Right lung (tissue), 5 donors: ENCODE measurements around the gene RAP1GAP2. TPM values are rescaled to one million over a fixed set of nuclear protein-coding genes. Genes with fewer than 3 reads are reported as not detected.

Source experiments
- DNase-seq, 2 donors: peaks; one replicate each; pipeline ENCODE4 v3.0.0-alpha.2; 2013
- polyA plus RNA-seq, 5 donors: library from polyadenylated mRNA; unstranded; fragments of 120-200 nt; gene quantifications; one replicate each; pipeline versions ENCODE4 v1.2.1 to v1.2.3, GENCODE V29; 2013; ENCODE audit warnings: inconsistent platforms in 1 of 5, low replicate concordance in 1 of 5; ENCODE audit not compliant: insufficient read length in 5 of 5, insufficient read depth in 1 of 5

Gene RAP1GAP2
- polyA plus RNA-seq, 5 donors: 7.3 to 10.7 (median 8.7) TPM

- DNase-seq: no peak
Observed at GRCh38 chr17:2940352-2940751, 144.1 kb downstream of the RAP1GAP2 start.

- DNase-seq: no peak
Observed at GRCh38 chr17:2943981-2944380, 147.7 kb downstream of the RAP1GAP2 start.

DNA sequence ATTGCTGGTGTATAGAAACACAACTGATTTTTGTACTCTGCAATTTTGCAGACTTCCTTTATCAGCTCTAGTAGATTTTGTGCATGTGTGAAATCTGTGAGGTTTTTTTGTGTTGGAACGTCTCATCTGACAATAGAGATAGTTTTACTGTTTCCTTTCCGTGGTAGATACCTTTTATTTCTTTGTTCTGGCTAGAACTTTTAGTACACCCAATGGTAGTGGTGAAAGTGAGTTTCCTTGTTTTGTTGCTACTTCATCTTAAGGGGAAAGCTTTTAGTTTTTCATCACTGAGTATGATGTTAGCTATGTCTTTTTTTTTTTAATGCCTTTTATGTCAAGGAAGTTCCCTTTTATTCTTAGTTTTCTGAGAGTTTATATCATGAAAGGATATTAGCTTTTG lies 149.1 kb downstream of the RAP1GAP2 start:
- DNase-seq: no peak

- DNase-seq: no peak
Observed at GRCh38 chr17:2946144-2946543, 149.9 kb downstream of the RAP1GAP2 start.

DNA sequence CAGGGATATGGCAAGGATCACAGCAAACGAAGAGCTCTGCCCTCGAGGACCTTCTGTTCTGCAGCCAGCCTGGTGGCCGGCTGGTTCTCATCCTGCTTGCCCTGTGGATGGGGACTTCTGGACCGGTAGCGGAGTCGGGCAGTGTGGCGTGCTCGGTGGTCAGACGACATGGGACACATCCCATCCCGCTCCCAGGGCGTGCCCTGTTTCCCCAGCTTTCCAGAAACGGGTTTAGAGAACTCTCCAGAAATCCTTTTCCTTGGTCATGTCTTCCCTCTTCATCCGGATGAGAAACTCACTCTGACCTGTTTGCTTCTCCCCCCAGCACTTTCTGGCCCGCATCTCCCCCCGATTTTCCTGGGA lies 151.3 kb downstream of the RAP1GAP2 start:
- DNase-seq: no peak

DNA sequence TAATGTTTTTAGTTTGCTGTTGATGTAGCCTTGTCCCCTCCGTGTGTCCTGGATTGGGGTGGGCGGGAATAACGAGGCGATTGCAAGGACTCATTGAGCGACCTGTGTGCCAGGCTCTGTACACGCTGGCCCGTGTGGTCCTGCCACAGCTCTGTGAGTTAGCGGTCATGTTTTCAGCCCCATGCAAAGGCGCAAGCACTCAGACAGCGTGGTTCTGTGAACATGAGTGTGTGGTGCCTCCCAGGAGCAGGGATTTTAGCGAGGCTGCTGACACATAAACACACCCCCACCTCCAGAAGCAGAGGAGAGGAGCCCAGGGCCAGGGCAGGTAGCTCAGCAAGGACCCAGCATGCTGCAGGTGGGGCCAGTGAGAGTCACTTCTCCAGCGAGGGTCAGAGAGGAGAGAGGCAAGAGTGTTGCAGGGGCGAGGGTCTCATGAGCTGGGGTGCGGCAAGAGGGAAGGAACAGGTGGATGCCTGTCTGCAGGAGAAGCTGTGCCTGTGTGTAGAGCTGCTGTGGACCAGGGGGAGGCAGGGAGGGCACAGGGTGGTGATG lies 151.8 kb downstream of the RAP1GAP2 start:
- no peak for DNase-seq

- no peak for DNase-seq
Observed at GRCh38 chr17:2948721-2949468, 152.7 kb downstream of the RAP1GAP2 start.

GRCh38 chr17:2949469-2950044 lies 153.3 kb downstream of the RAP1GAP2 start:
- no peak for DNase-seq

DNA sequence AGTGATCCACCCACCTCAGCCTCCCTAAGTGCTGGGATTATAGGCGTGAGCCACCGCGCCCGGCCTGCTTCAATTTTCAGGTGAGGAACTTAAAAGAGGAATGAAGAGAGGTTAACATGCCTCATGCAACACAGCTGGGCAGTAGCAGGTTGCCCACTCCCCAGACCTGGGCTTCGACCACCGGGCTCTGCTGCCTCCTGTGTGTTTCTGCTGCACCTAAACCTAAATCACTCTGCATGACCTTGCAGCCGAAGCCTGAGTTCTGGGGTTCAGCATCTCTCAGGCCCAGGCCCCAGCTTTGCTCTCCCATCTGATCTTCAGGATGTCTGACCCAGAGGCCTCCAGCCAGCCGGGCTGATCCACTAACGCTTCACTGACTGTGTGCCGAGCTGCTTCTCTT lies 154.6 kb downstream of the RAP1GAP2 start:
- DNase-seq: no peak

GRCh38 chr17:2952174-2952845 lies 156.1 kb downstream of the RAP1GAP2 start:
- DNase-seq: no peak

DNA sequence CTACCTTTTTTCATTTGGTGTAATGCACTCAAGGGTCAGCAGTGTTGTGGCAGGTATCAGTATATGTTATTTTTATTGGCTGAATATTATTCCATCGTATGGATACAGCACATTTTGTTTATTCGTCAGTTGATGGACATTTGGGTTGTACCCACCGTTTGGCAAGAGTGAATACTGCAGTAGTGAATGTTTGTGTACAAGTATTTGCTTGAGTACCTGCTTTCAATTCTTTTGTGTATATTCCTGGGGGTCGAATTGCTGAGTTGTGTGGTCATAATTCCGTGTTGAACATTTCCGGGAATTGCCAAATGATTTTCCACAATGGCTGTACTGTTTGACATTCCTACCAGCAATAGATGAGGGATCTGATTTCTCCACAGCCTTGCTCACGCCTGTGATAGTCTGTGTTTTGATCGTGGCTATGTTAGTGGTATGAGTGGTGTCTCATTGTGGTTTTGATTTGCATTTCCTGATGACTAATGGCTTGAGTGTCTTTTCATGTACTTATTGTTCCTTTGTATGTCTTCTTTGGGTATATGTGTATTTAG lies 158.7 kb downstream of the RAP1GAP2 start:
- no peak for DNase-seq

GRCh38 chr17:2955931-2956582 lies 159.8 kb downstream of the RAP1GAP2 start:
- no peak for DNase-seq

DNA sequence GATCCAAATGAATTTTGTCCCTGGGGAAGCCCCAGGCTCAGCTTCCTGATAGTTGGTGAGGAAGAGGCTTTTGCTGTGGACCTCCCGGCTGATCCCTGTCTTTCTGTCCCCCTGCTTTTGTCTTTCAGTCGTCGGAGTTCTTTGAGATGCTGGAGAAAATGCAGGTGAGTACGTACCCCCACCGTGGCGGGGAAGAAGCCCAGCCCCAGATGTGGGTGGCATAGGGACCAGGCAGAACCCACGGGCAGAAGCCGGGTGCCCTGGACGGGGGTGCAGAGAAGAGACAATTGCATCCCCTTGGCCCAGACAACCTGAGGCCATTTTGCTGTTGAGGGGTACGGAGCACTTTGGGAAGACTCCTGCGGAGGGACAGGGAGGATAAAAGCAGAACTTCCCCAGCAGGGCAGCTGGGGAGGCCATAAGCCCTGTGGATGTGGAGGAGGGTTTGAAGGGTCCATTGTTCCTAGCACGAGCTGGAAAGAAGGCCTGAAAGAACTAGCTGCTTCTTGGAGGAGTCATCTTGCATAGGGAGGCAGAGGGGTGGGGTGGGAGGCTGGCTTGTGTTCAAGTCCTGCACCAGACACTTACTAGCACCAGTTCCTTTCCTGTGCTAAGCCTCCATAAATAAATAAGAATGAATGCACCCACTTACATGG lies 161.5 kb downstream of the RAP1GAP2 start:
- no peak for DNase-seq

GRCh38 chr17:2958706-2959222 lies 162.5 kb downstream of the RAP1GAP2 start:
- no peak for DNase-seq

- no peak for DNase-seq
Observed at GRCh38 chr17:2959371-2960130, 163.3 kb downstream of the RAP1GAP2 start.

DNA sequence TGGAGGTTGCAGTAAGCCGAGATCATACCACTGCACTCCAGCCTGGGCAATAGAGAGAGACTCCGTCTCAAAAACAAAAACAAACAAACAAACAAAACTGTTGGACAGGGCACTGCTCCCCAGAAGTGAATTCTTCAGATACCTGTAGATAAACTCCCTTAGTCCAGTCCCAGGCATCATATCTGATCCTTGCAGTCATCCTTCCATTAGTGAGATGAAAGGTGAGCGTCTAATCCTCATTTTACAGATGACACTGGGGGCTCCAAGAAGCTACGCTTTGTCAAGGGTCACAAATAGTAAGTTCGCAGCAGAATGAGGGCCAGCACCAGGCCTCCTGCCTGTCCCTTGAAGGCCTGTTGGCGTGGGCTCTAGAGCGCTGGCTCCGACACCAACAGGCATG lies 165.2 kb downstream of the RAP1GAP2 start:
- DNase-seq: no peak

DNA sequence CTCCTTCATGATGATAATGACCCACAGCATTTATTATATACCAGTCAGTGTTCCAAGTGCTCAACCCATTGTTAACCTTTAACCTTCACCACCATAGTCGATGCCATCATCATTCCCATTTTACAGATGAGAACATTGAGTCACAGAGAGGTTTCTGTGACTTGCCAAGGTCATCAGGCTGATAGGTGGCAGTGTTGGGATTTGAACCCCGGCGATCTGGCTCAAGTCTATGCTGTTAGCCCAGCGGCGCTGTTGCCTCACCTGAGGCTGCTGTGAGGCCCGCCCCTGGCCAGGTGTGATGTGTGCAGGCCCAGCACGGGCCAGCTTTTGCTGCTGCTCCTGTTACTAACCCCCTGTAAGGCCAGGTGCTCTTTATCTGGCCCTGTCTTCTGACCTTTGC lies 166.0 kb downstream of the RAP1GAP2 start:
- DNase-seq: no peak

- no peak for DNase-seq
Observed at GRCh38 chr17:2962729-2963128, 166.5 kb downstream of the RAP1GAP2 start.

- DNase-seq: no peak
Observed at GRCh38 chr17:2963332-2964027, 167.2 kb downstream of the RAP1GAP2 start.

- DNase-seq: no peak
Observed at GRCh38 chr17:2964028-2964356, 167.8 kb downstream of the RAP1GAP2 start.
